ENCODE results near the gene TULP4.
"Not testable (repeated sequence)": the region's sequence is repeated elsewhere in the genome, so short reads cannot be mapped to it uniquely, and the experiment has no call there.

TULP4 gene

DNA sequence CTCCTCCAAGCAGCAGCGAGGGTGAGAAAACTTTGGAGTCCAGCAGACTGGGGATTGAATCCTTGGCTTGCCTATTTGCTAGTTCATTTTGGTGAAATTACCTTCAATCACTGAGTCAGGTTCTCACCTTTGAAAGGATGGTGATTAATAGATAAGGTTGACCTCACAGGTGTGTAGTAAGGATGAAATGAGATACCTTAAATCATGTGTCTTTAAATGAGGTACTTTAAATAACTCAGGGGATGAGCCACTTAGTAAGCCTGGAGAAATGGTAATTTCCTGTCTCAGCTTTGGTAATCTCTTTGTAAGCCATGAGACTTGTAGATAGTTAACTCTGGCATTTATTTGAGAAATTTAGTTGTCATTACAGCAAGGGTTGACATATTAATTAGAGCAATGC, 70.2 kb downstream of the TULP4 start:
- Histone ChIP-seq H3K4me3 (ENCODE audit: low read depth in 1 of 2, low read length in 2 of 2) (no peak overlapping the region), H3K9me3 (ENCODE audit: control insufficient read depth in 1 of 2, low read length in 2 of 2) (no peaks in the 10 kb centered on the region), H3K4me1 (ENCODE audit: control insufficient read depth in 1 of 2, insufficient read depth in 2 of 2, low read length in 2 of 2) (no peaks in the 10 kb centered on the region), H3K36me3 (ENCODE audit: control insufficient read depth in 1 of 2, insufficient read depth in 2 of 2, low read length in 2 of 2) (no peaks in the 10 kb centered on the region), H3K27ac (ENCODE audit: low read length) (no peak overlapping the region), H3K27me3 (ENCODE audit: low read depth, low read length) (no peaks in the 10 kb centered on the region)

DNA sequence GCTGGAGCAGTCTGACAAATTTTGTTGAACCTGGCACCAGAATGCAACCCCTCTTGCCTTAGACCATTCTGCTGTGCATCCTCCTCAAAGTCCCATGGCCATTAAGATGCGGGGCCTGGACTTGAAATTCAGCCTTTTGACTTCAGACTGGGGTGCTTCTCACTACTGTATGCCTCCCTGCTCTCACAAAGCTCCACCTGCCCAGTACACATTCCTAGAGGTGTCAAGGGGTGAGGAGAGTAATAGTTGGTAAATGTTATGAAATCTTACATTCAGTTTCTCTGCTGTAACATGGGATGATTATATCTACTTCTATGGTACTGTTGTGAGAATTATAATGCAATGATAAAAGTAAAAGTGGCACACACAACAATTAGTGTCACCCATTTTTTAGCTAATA, 70.8 kb downstream of the TULP4 start:
- Histone ChIP-seq H3K27ac (ENCODE audit: low read length) (no peak overlapping the region), H3K27me3 (ENCODE audit: low read depth, low read length) (no peaks in the 10 kb centered on the region), H3K4me3 (ENCODE audit: low read depth in 1 of 2, low read length in 2 of 2) (no peak overlapping the region), H3K9me3 (ENCODE audit: control insufficient read depth in 1 of 2, low read length in 2 of 2) (no peaks in the 10 kb centered on the region), H3K36me3 (ENCODE audit: control insufficient read depth in 1 of 2, insufficient read depth in 2 of 2, low read length in 2 of 2) (no peaks in the 10 kb centered on the region), H3K4me1 (ENCODE audit: control insufficient read depth in 1 of 2, insufficient read depth in 2 of 2, low read length in 2 of 2) (no peaks in the 10 kb centered on the region)

DNA sequence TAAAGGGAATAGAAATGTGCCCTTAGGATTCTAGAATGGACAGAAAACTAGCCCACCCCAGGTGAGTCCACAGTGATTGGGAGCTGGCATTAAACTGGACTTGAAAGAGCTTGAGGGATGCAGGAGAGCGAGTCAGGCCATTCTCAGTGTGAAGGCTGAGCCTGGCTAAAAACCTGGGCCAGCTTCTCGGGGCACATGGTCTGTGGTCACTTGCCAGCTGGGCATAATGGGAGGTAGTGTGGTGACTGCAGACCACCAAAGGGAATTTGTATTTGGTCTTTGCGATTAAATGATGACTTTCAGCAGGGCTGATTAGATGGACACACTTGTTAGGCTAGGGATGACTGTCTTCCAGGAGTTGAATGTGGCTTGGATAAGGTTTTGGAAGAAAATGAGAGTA, 71.3 kb downstream of the TULP4 start:
- Histone ChIP-seq H3K9me3 (ENCODE audit: control insufficient read depth in 1 of 2, low read length in 2 of 2) (no peaks in the 10 kb centered on the region), H3K4me3 (ENCODE audit: low read depth in 1 of 2, low read length in 2 of 2) (no peak overlapping the region), H3K27ac (ENCODE audit: low read length) (no peak overlapping the region), H3K36me3 (ENCODE audit: control insufficient read depth in 1 of 2, insufficient read depth in 2 of 2, low read length in 2 of 2) (no peaks in the 10 kb centered on the region), H3K27me3 (ENCODE audit: low read depth, low read length) (no peaks in the 10 kb centered on the region), H3K4me1 (ENCODE audit: control insufficient read depth in 1 of 2, insufficient read depth in 2 of 2, low read length in 2 of 2) (no peaks in the 10 kb centered on the region)

DNA sequence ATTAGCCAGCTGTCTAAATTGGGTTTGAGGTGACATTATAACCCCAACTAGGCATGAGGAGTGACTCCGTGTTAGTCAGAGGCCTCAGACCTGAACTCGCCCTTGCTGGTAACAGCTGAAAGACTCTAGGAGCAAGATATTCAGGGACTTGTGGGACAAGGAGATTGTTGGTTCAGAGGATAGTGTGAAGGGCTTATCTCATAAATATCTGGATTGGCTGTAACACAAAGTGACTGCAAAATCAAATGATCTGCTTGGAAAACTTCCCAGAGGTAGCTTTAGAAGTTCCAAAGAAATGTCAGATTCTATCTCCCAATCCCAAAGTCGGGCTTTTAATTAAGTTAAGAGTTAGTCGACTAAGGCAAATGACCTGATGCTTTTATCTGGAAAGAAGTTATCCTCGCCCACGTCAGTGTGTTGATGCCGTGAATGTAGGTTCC, 72.4 kb downstream of the TULP4 start:
- no peaks in the 10 kb centered on the region for H3K9me3 ChIP-seq (ENCODE audit: control insufficient read depth in 1 of 2, low read length in 2 of 2)
- no peaks in the 10 kb centered on the region for H3K36me3 ChIP-seq (ENCODE audit: control insufficient read depth in 1 of 2, insufficient read depth in 2 of 2, low read length in 2 of 2)
- H3K27me3 ChIP-seq (ENCODE audit: low read depth, low read length): no peaks in the 10 kb centered on the region
- no peak overlapping the region for H3K4me3 ChIP-seq (ENCODE audit: low read depth in 1 of 2, low read length in 2 of 2)
- no peaks in the 10 kb centered on the region for H3K4me1 ChIP-seq (ENCODE audit: control insufficient read depth in 1 of 2, insufficient read depth in 2 of 2, low read length in 2 of 2)
- no peak overlapping the region for H3K27ac ChIP-seq (ENCODE audit: low read length)

DNA sequence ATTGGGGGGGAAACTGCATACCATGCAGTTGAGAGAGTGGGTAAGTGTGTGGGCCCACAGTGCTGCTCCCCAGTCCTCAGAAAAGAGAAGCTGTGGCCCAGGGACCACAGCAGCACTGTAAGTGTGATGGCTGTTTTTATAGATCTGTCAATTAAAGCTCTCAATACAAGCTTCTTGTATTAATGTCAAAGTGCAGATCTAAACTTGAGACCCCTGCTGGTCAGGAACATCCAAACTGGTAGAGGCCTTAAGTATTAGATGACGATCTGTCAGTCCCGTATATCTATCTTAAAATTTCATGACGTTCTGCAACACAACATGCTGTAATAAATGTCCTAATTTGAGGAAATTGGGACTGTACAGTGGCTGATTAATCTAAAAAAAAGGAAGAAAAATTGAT, 74.8 kb downstream of the TULP4 start:
- no peaks in the 10 kb centered on the region for H3K27me3 ChIP-seq (ENCODE audit: low read depth, low read length)
- no peaks in the 10 kb centered on the region for H3K36me3 ChIP-seq (ENCODE audit: control insufficient read depth in 1 of 2, insufficient read depth in 2 of 2, low read length in 2 of 2)
- H3K9me3 ChIP-seq (ENCODE audit: control insufficient read depth in 1 of 2, low read length in 2 of 2): no peaks in the 10 kb centered on the region
- H3K4me3 ChIP-seq (ENCODE audit: low read depth in 1 of 2, low read length in 2 of 2): no peak overlapping the region
- H3K27ac ChIP-seq (ENCODE audit: low read length): no peak overlapping the region
- H3K4me1 ChIP-seq (ENCODE audit: control insufficient read depth in 1 of 2, insufficient read depth in 2 of 2, low read length in 2 of 2): no peaks in the 10 kb centered on the region

DNA sequence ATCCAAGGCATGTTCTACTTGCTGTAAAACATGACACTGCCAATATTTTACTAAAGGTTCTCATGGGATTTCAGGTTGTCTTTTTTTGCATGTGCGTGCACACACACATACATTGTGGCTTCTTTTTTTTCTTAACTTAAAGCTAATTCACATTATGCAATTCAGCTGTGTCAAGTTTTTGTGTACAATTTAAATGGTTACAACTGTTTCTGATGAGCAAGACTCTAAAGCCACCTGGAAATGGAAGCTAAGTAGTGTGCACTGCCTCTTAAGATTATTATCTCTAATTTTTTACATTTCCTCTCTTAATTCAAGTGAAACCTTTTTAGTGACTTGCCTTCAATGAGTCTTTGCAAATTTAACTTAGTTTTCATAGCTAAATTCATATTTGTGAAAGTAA, 75.3 kb downstream of the TULP4 start:
- Histone ChIP-seq H3K4me3 (ENCODE audit: low read depth in 1 of 2, low read length in 2 of 2) (no peak overlapping the region), H3K9me3 (ENCODE audit: control insufficient read depth in 1 of 2, low read length in 2 of 2) (no peaks in the 10 kb centered on the region), H3K4me1 (ENCODE audit: control insufficient read depth in 1 of 2, insufficient read depth in 2 of 2, low read length in 2 of 2) (no peaks in the 10 kb centered on the region), H3K27me3 (ENCODE audit: low read depth, low read length) (no peaks in the 10 kb centered on the region), H3K36me3 (ENCODE audit: control insufficient read depth in 1 of 2, insufficient read depth in 2 of 2, low read length in 2 of 2) (no peaks in the 10 kb centered on the region), H3K27ac (ENCODE audit: low read length) (no peak overlapping the region)

DNA sequence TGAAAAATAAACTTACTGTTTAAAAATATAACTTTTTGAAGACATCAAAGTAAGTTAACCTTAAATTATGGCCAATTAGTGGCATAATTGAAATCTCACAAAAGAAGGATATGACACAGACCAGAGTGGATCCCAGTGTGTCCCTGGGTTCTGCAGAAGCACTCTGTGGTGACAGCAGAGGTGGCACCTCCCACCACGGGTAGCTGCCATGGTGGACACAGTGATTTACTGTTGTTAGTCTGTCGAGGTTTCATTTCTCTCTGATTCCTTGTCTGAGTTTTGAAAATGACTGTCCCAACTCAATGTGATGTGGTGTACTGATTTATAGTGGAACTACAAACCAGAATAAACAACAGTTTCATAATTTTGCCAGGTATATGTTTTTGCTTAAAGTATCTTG, 76.5 kb downstream of the TULP4 start:
- H3K36me3 ChIP-seq (ENCODE audit: control insufficient read depth in 1 of 2, insufficient read depth in 2 of 2, low read length in 2 of 2): no peaks in the 10 kb centered on the region
- peaks cover 0 to 2% of the 10 kb centered on the region in 2 donors for H3K9me3 ChIP-seq (ENCODE audit: control insufficient read depth in 1 of 2, low read length in 2 of 2)
- H3K4me3 ChIP-seq (ENCODE audit: low read depth in 1 of 2, low read length in 2 of 2): no peak overlapping the region
- no peak overlapping the region for H3K27ac ChIP-seq (ENCODE audit: low read length)
- no peaks in the 10 kb centered on the region for H3K4me1 ChIP-seq (ENCODE audit: control insufficient read depth in 1 of 2, insufficient read depth in 2 of 2, low read length in 2 of 2)
- no peaks in the 10 kb centered on the region for H3K27me3 ChIP-seq (ENCODE audit: low read depth, low read length)

DNA sequence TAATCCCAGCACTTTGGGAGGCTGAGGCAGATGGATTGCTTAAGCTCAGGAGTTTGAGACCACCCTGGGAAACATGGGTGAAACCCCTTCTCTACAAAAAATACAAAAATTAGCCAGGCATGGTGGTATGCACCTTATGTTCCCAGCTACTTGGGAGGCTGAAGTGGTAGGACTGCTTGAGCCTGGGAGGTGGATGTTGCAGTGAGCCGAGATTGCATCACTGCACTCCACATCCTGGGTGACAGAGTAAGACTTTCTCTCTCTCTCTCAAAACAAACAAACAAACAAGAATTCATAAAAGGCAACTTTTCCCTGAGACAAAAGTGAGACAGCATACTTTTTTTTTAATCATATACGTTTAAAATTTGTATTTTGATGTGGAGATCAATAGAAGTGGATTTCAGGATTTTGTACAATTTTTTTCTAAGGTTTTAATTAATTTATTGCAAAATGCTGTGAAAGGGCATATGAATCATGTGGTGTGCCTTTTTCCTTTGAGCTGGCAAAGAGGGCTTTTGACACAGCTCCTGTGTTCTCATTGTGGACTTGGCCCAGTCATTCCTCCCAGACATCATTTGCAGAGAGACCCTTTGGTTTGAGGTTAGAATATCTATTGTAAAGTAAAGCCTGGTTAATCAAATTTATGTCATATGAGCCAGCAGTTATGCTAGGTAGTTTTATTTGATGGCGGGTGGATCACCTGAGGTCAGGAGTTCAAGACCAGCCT, 77.1 kb downstream of the TULP4 start:
- Histone ChIP-seq H3K27me3 (ENCODE audit: low read depth, low read length) (no peaks in the 10 kb centered on the region), H3K4me3 (ENCODE audit: low read depth in 1 of 2, low read length in 2 of 2) (no peak overlapping the region), H3K36me3 (ENCODE audit: control insufficient read depth in 1 of 2, insufficient read depth in 2 of 2, low read length in 2 of 2) (no peaks in the 10 kb centered on the region), H3K4me1 (ENCODE audit: control insufficient read depth in 1 of 2, insufficient read depth in 2 of 2, low read length in 2 of 2) (no peaks in the 10 kb centered on the region), H3K9me3 (ENCODE audit: control insufficient read depth in 1 of 2, low read length in 2 of 2) (peaks cover 0 to 2% of the 10 kb centered on the region in 2 donors), H3K27ac (ENCODE audit: low read length) (no peak overlapping the region)

DNA sequence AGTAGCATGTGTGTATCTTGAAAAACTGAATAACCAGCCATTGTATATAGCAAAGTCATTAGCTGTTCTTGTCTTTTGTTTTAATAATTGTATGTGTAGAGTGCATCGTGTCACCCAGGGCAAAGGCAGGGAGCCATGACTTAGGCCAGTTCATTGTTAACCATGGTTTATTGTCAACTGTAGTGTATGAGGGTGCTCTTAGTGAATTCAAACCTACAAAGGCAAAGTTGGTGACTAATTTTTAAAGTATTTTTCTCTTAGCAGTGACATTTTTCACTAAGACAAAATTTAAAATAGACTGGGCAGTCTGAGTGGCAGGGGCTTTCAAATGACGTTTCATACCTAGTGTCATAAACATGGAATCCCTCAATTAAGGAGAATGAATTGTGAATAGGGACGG, 79.0 kb downstream of the TULP4 start:
- Histone ChIP-seq H3K27ac (ENCODE audit: low read length) (no peak overlapping the region), H3K36me3 (ENCODE audit: control insufficient read depth in 1 of 2, insufficient read depth in 2 of 2, low read length in 2 of 2) (no peaks in the 10 kb centered on the region), H3K9me3 (ENCODE audit: control insufficient read depth in 1 of 2, low read length in 2 of 2) (peaks cover 0 to 2% of the 10 kb centered on the region in 2 donors), H3K4me1 (ENCODE audit: control insufficient read depth in 1 of 2, insufficient read depth in 2 of 2, low read length in 2 of 2) (no peaks in the 10 kb centered on the region), H3K4me3 (ENCODE audit: low read depth in 1 of 2, low read length in 2 of 2) (no peak overlapping the region), H3K27me3 (ENCODE audit: low read depth, low read length) (no peaks in the 10 kb centered on the region)

DNA sequence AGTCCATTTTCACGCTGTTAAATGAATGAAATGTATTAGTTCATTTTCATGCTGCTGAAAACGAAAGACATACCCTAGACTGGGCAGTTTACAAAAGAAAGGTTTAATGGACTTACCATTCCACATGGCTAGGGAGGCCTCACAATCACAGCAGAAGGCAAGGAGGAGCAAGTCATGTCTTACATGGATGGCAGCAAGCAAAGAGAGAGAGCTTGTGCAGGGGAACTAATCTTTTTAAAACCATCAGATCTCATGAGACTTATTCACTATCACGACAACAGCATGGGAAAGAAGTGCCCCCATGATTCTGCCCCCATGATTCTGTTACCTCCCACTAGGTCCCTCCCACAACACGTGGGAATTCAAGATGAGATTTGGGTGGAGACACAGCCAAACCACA, 79.7 kb downstream of the TULP4 start:
- H3K36me3 ChIP-seq (ENCODE audit: control insufficient read depth in 1 of 2, insufficient read depth in 2 of 2, low read length in 2 of 2); H3K4me3 ChIP-seq (ENCODE audit: low read depth in 1 of 2, low read length in 2 of 2); H3K4me1 ChIP-seq (ENCODE audit: control insufficient read depth in 1 of 2, insufficient read depth in 2 of 2, low read length in 2 of 2); H3K27ac ChIP-seq (ENCODE audit: low read length); H3K27me3 ChIP-seq (ENCODE audit: low read depth, low read length); H3K9me3 ChIP-seq (ENCODE audit: control insufficient read depth in 1 of 2, low read length in 2 of 2): not testable (repeated sequence)

DNA sequence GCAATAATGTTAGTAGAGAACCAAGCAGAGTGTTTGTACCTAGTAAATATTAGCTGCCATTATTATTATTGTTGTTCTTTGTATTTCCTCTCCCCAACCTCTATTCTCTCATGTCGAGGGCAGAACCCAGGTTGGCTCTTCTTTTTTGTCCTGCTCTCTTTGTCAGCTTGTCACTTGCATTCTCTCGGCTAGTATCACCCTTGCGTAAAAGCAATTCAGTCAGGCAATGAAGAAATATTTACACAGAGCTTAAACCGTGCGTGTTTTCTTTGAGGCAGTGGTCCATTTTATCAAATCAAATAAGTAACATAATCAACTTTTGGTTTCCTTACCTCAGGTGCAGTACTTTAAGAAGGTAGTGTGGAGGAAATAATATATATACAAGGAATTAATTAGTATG, 83.9 kb downstream of the TULP4 start:
- no peak overlapping the region for H3K4me3 ChIP-seq (ENCODE audit: low read depth in 1 of 2, low read length in 2 of 2)
- H3K4me1 ChIP-seq (ENCODE audit: control insufficient read depth in 1 of 2, insufficient read depth in 2 of 2, low read length in 2 of 2): peaks cover 0 to under 1% of the 10 kb centered on the region in 2 donors
- H3K27ac ChIP-seq (ENCODE audit: low read length): no peak overlapping the region
- H3K36me3 ChIP-seq (ENCODE audit: control insufficient read depth in 1 of 2, insufficient read depth in 2 of 2, low read length in 2 of 2): no peaks in the 10 kb centered on the region
- H3K9me3 ChIP-seq (ENCODE audit: control insufficient read depth in 1 of 2, low read length in 2 of 2): peaks cover 0 to 2% of the 10 kb centered on the region in 2 donors
- H3K27me3 ChIP-seq (ENCODE audit: low read depth, low read length): no peaks in the 10 kb centered on the region

DNA sequence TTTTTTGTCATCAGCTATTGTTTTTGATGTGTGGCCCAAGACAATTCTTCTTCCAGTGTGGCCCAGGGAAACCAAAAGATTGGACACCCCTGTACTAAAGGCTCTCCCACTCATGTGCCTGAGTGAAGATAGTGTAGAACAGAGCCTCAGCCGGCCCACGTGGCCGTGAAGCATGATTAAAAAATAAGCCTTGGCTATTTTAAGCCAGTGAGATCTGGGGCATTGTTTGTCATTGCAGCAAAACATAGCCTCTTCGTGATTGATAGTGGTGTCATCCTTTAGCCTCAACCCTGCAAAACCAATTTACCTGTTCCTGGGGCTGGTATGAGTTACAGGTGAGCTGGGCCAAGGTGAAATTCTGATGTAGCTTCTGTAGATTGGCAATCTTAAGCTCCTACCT, 85.3 kb downstream of the TULP4 start:
- Histone ChIP-seq H3K36me3 (ENCODE audit: control insufficient read depth in 1 of 2, insufficient read depth in 2 of 2, low read length in 2 of 2) (no peaks in the 10 kb centered on the region), H3K4me3 (ENCODE audit: low read depth in 1 of 2, low read length in 2 of 2) (no peak overlapping the region), H3K9me3 (ENCODE audit: control insufficient read depth in 1 of 2, low read length in 2 of 2) (peaks cover 0 to 2% of the 10 kb centered on the region in 2 donors), H3K4me1 (ENCODE audit: control insufficient read depth in 1 of 2, insufficient read depth in 2 of 2, low read length in 2 of 2) (peaks cover 0 to 11% of the 10 kb centered on the region in 2 donors), H3K27ac (ENCODE audit: low read length) (no peak overlapping the region), H3K27me3 (ENCODE audit: low read depth, low read length) (no peaks in the 10 kb centered on the region)

Measured in muscle layer of duodenum (tissue), 2 donors.